HG03342 (cell line): Measurements from ENCODE around the gene RHBDF1.
"Not testable (repeated sequence)": the region's sequence is repeated elsewhere in the genome, so short reads cannot be mapped to it uniquely, and the experiment has no call there.

ENCODE experiments used
- ATAC-seq: cut with Tn5 transposase; IDR thresholded peaks from one replicate; pipeline ENCODE4 v1.9.1; 2021; ENCODE audit warnings: mild to moderate bottlenecking, moderate library complexity; ENCODE audit not compliant: unreplicated experiment

Gene RHBDF1

GRCh38 chr16:38941-39892 is 33.2 kb downstream of the RHBDF1 start:
- ATAC-seq, result peak; percentile 69

DNA sequence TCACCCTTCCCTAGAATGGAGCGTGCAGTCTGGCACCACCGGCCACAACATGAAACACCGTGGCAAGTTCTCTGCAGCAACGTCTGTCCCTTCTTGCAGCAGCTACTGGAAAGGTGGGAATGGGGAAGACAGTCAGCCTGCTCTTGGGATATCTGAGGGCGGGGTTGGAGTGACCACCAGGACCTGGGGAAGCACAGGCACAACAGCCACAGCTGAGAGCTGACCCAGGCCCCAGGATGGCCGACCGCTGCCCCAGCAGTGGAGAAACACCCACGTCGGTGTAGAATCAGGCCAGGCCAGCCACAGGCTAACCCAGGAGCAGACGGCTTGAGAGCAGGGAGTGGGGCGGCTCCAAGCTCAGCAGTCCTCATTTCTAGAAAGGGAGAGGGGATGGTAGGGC is 34.2 kb downstream of the RHBDF1 start:
- ATAC-seq, result not testable (repeated sequence)

DNA sequence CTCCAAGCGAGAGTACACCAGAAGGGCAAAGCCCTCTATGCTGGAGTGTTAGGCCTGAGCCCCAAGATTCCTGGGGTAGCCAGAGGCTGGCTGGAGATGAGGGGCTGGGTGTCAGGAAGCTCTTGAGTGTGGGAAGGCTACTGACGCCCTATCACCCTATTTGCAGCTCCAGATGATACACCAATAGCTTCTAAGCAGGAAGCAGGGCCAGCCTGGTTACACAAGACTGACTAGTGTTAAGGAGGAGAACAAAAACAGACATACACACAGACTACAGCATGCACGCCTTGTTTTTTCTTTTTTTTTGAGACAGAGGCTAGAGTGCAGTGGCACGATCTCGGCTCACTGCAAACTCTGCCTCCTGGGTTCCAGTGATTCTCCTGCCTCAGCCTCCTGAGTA is 34.9 kb downstream of the RHBDF1 start:
- no peak for ATAC-seq

- no peak for ATAC-seq
Observed at GRCh38 chr16:36336-36984, 36.0 kb downstream of the RHBDF1 start.

DNA sequence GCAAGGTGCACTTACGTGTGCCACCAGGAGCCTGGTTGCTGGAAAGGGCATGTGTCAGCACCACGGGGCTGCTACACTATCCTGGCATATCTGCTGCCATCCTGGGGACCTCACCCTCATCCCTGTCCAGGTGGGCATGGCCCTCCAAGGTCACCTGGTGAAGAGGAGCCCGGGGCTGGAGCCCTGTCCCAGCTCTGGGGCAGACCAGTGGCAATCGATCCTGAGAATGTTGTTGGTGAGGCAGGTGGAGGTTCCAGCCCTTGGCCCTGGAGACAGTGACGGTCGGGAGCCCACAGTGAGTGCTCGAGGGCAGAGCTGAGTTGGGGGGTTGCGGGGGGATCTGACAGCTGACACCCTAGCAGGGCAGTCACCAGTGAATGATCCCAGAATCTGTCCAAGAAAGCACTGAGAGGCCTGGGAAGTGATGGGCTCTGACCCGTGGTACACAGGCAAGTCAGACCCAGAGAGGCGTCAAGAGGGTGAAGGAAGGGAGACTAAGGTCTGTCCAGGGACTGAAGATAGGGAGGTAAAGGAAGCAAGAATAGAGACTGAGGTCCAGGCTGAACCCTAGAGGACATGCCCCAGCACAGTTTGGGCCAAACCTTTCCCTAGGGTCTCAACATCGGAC is 36.6 kb downstream of the RHBDF1 start:
- no peak for ATAC-seq

DNA sequence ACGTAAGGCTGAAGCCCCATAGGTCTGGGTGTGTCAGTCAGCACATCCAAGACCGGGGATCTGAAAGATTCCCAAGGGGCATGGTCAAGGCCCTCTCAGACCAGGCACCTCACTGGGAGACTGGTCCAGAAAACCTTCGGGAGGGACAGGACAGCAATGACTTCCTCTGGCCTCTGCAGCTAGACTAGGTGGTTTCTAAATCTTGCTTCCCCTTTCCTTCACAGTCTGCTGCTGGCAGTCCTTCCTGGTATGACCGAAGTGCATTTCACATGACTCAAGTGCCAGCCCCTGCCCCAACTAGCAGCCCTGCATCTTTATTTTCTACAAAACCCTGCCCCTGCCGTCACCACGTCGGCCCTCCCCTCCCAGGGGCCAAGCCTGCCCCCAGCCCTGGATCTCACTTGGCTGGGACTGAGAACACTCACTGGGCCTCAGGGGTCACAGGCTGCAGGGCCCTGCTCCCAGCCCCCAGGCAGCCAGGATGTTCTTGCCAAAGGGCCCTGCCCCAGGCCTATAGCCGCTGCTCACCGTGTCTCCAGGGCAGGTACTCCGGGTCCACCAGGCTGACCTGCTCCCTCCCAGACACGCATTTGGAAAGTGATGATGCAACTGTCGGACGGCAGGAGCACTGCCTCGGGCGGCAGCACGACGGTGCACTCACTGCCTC is 37.3 kb downstream of the RHBDF1 start:
- no peak for ATAC-seq

GRCh38 chr16:34648-34987 is 37.8 kb downstream of the RHBDF1 start:
- no peak for ATAC-seq

DNA sequence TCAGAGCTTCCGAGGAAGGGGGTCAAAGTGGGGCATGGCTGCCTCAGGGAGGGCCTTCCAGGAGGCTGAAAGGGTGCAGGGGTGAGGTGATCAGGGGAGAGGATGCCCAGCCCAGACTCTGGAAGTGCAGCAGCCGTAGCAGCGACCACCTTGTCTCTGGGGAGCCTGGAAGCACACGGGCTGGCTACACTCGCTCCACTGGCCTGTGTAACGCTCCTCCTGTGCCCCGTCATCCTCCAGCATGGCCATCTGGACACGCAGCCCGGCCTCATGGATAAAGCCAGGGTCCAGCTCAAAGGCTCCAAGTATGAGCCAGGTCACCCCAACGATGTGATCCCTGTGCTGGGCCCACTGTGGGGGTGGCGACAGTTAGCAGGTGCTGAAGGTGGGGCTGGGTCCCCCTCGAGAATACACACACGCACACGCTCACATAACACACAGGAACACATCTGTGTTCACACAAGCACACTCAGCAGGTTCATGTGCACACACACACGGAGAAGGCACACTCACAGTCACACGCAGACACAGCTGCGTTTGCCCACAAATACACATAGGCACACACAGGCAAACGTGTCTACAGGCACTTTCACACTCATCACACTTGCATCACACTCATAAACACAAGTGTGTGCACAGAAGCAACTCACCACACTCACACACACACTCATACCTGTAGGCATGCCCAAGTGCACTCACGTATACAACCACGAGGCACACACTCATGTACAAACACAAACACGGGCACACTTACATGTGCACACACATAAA is 38.4 kb downstream of the RHBDF1 start:
- no peak for ATAC-seq

- ATAC-seq, result not testable (repeated sequence)
Observed at GRCh38 chr16:33154-33876, 39.1 kb downstream of the RHBDF1 start.

DNA sequence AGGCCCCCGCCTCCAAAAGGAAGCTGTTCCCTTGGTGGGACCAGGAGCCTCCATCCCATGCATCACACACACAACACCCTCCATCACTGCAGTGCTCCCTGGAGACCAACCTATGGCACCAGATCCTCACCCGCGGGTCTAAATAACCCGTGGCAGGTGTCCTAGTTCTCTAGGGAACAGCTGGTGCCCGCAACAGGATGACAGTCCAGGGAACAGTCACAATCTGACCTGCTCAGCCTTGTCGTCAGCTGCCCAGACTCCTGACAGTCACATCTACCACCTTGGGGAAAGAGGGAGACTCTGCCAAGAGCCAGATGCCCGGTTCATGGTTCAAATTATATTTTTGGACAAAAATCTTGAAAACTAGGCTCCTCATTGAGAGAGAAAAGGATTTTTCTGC is 41.8 kb downstream of the RHBDF1 start:
- not testable (repeated sequence) for ATAC-seq

DNA sequence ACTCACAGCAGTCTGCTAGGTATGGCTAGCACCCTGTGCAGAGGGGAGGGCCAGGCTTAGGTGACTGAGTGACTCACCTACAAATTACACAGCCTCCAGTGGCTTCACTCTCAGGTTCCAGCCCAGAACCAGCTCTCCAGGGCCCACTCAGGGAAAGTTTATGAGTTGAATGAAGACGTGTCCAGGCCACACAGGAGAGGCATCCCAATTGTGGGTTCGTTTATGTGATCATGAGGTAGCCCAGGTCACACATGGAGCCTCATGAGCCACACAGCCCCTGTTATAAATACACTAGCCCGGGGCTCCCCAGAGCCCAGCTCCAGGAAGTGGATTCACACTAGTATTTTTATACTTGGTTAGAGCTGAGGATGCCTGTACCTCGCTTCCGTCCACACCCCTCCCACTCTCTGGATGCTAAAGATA is 46.5 kb downstream of the RHBDF1 start:
- ATAC-seq, result peak; percentile 52

DNA sequence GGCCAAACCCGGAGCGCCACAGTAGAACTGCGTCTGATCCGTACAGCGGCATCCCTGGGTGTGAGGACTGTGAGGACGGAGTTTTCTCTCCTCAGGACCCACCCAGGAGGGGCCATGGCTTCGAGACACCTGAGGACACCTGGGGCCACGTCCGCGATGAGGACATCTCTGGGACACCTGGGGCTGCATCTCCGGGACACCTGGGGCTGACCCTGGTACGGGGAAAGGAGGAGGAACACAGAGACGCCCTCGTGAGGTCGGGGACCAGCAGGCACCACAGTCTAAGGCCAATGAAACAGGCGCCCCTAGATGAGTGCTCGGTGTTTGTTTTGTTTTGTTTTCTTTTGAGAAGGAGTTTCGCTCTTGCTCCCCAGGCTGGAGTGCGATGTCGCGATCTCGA is 48.3 kb downstream of the RHBDF1 start:
- not testable (repeated sequence) for ATAC-seq

DNA sequence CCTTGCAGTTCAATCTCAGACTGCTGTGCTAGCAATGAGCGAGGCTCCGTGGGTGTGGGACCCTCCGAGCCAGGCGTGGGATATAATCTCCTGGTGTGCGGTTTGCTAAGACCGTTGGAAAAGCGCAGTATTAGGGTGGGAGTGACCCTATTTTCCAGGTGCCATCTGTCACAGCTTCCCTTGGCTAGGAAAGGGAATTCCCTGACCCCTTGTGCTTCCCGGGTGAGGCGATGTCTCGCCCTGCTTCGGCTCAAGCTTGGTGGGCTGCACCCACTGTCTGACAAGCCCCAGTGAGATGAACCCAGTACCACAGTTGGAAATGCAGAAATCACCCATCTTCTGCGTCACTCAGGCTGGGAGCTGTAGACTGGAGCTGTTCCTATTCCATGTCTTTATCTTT is 51.5 kb downstream of the RHBDF1 start:
- ATAC-seq, result not testable (repeated sequence)

- ATAC-seq, result not testable (repeated sequence)
Observed at GRCh38 chr16:17062-17765, 55.2 kb downstream of the RHBDF1 start.

GRCh38 chr16:10772-11171 is 61.7 kb downstream of the RHBDF1 start:
- ATAC-seq, result not testable (repeated sequence)

DNA sequence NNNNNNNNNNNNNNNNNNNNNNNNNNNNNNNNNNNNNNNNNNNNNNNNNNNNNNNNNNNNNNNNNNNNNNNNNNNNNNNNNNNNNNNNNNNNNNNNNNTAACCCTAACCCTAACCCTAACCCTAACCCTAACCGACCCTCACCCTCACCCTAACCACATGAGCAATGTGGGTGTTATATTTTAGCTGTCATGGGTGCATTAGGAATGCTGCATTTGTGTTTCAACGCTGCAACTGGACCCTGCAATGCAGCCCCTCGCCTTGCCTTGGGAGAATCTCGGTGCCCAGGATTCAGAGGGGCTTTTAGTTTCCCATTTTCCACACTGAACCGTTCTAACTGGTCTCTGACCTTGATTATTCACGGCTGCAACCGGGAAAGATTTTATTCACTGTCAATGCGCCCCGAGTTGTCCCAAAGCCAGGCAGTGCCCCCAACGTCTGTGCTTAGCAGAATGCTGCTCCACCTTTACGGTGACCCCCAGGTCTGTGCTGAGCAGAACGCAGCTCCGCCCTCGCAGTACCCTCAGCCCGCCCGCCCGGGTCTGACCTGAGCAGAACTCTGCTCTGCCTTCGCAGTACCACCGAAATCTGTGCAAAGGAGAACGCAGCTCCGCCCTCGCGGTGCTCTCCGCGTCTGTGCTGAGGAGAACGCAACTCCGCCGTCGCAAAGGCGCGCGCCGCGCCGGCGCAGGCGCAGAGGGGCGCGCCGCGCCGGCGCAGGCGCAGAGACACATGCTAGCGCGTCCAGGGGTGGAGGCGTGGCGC is 62.3 kb downstream of the RHBDF1 start:
- no peak for ATAC-seq
